OCI-LY3 (cell line): ENCODE measurements around the gene C1orf105.

Experiments used
- H2AFZ ChIP-seq: fragments of 200-600, 300-600 bp; shearing (Covaris generic); 2 replicates; pipeline ENCODE4 v1.6.0; 2014; ENCODE audit warnings: antibody characterized with exemption, low read depth, low read length
- H3K27ac ChIP-seq: fragments of 200-600, 300-600 bp; sonication (generic); 2 replicates; pipeline ENCODE4 v1.5.1; 2014; ENCODE audit warnings: mild to moderate bottlenecking, low read length, moderate library complexity, mixed read lengths
- H3K27me3 ChIP-seq: fragments of 200-600, 300-600 bp; sonication (generic); 2 replicates; pipeline ENCODE4 v1.6.1; 2014; ENCODE audit warnings: low read depth, low read length, mixed read lengths
- H3K36me3 ChIP-seq: fragments of 200-600, 300-600 bp; sonication (generic); replicated peaks from 2 replicates; pipeline ENCODE3; 2014; ENCODE audit warnings: low read depth, low read length, mixed read lengths
- H3K4me1 ChIP-seq: fragments of 300-600, 200-600 bp; sonication (generic); 2 replicates; pipeline ENCODE4 v1.6.1; 2014; ENCODE audit warnings: low read length, mixed read lengths
- H3K4me2 ChIP-seq: fragments of 200-600, 300-600 bp; sonication (generic); 2 replicates; pipeline ENCODE4 v1.6.1; 2014; ENCODE audit warnings: low read length, mixed read lengths
- H3K4me3 ChIP-seq: fragments of 300-600, 200-600 bp; sonication (generic); 2 replicates; pipeline ENCODE4 v1.5.1; 2014; ENCODE audit warnings: antibody characterized with exemption, mild to moderate bottlenecking, low read length, moderate library complexity
- H3K79me2 ChIP-seq: fragments of 300-600, 200-600 bp; shearing (Covaris generic); 2 replicates; pipeline ENCODE4 v1.6.1; 2014; ENCODE audit warnings: mild to moderate bottlenecking, low read length, mixed read lengths
- H3K9ac ChIP-seq: fragments of 300-600, 200-600 bp; shearing (Covaris generic); 2 replicates; pipeline ENCODE4 v1.6.0; 2014; ENCODE audit warnings: mild to moderate bottlenecking, low read length, moderate library complexity
- H3K9me3 ChIP-seq: fragments of 200-600, 300-600 bp; shearing (Covaris generic); 2 replicates; pipeline ENCODE4 v1.6.1; 2014; ENCODE audit warnings: low read length, mixed read lengths; ENCODE audit not compliant: insufficient read depth
- H4K20me1 ChIP-seq: fragments of 200-600, 300-600 bp; sonication (generic); 2 replicates; pipeline ENCODE4 v1.6.1; 2016; ENCODE audit warnings: low read length, mixed read lengths; ENCODE audit not compliant: insufficient read depth
- EZH2phosphoT487 ChIP-seq: fragments of 200-600 bp; shearing (Covaris generic); IDR thresholded peaks from 2 replicates; pipeline ENCODE4 v1.6.1; 2018; ENCODE audit warnings: antibody characterized with exemption, mixed run types, low read depth
- TF ChIP-seq, protein P1 (sequence below): fragments of 200-600, 300-600 bp; sonication (generic); IDR thresholded peaks from 2 replicates; pipeline ENCODE4 v1.5.1; 2014; ENCODE audit warnings: antibody characterized with exemption, low read length, low read depth

C1orf105 gene

DNA sequence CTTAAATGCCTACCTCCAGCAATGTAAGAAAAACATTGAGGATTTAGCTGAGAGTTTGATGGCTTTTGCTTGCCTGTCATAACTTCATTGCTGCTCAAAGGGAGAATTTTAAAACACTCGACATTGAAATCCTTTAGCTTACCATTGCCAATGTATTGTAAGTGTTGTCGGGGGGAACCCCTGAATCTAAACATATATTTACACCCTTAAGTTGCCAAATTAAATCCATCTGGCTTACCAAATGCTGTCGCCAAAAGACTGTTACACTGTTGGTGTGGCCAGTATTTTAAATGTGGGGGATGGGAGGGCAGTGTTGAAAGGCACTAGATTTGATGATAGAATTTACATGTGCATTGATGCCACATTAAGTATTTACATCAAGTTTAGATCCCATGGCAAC, 24.9 kb upstream of the C1orf105 start:
- Histone ChIP-seq H3K27ac (peak overlapping the region; percentile 93), H3K4me3 (no peak overlapping the region)
- TF ChIP-seq EZH2phosphoT487 = no peak
- TF ChIP-seq, protein P1, sequence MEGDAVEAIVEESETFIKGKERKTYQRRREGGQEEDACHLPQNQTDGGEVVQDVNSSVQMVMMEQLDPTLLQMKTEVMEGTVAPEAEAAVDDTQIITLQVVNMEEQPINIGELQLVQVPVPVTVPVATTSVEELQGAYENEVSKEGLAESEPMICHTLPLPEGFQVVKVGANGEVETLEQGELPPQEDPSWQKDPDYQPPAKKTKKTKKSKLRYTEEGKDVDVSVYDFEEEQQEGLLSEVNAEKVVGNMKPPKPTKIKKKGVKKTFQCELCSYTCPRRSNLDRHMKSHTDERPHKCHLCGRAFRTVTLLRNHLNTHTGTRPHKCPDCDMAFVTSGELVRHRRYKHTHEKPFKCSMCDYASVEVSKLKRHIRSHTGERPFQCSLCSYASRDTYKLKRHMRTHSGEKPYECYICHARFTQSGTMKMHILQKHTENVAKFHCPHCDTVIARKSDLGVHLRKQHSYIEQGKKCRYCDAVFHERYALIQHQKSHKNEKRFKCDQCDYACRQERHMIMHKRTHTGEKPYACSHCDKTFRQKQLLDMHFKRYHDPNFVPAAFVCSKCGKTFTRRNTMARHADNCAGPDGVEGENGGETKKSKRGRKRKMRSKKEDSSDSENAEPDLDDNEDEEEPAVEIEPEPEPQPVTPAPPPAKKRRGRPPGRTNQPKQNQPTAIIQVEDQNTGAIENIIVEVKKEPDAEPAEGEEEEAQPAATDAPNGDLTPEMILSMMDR = no peak

DNA sequence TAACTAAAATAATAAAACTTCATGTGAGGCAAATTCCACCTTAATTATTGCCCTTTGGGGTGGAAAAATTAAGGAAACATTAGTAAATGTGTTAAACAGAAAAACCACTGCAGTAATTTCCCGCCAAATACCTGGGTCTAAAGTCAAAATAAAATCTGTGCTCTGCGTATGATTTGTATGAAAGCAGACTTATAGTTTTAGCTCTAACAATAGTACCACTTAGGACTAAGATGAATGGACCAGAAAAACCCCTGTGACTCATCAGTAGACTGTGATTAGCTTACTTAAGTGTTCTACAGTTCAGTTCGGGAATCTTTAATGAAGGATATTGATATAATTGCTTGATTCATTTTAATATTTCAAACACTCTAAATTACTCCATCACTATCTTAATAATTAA, 23.3 kb upstream of the C1orf105 start:
- TF ChIP-seq, protein P1 = no peak
- no peak for TF ChIP-seq EZH2phosphoT487

More for the DNA sequence above, 24.9 kb upstream of the C1orf105 start:
- Histone ChIP-seq H3K4me2 (peak overlapping the region; percentile 73), H4K20me1 (no peaks in the 10 kb centered on the region), H3K79me2 (no peaks in the 10 kb centered on the region), H2AFZ (0 out of 2 replicates have a peak overlapping the region, but pooled peaks have one; percentile 2), H3K9me3 (no peaks in the 10 kb centered on the region), H3K36me3 (no peaks in the 10 kb centered on the region), H3K4me1 (peaks cover 99% of the 10 kb centered on the region), H3K9ac (peak overlapping the region; percentile 94; the same call in 1 of the 2 replicates), H3K27me3 (no peaks in the 10 kb centered on the region)

DNA sequence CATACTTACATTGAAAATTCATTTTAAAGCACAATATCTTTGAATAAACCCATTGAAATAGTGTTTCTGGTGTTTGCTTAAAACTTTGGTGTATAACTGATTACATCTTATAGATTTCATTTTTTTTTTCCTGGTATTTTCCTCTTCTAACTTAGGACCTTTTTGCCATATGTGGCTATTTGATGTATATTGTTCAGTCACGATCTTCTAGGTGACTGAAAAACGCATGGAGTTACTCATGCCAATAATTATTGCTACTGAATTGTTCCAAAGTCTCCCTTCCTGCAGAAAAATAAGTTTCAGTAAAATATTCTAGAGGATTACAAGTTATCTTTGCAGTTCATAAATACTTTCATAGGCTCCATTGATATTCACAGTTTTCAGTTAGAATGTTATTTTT, 22.9 kb upstream of the C1orf105 start:
- Histone ChIP-seq H3K4me3 (peak overlapping the region; percentile 55), H3K9me3 (no peaks in the 10 kb centered on the region), H3K4me2 (peak overlapping the region; percentile 73), H3K27me3 (no peaks in the 10 kb centered on the region), H2AFZ (no peak overlapping the region), H3K79me2 (no peaks in the 10 kb centered on the region), H3K4me1 (peaks cover 93% of the 10 kb centered on the region), H3K9ac (peak overlapping the region; percentile 94), H4K20me1 (no peaks in the 10 kb centered on the region), H3K27ac (peak overlapping the region; percentile 93), H3K36me3 (no peaks in the 10 kb centered on the region)
- TF ChIP-seq EZH2phosphoT487 = no peak
- TF ChIP-seq, protein P1 = no peak

More for the DNA sequence above, 23.3 kb upstream of the C1orf105 start:
- Histone ChIP-seq H2AFZ (no peak overlapping the region), H3K9me3 (no peaks in the 10 kb centered on the region), H3K4me3 (peak overlapping the region; percentile 55), H3K4me2 (peak overlapping the region; percentile 73), H3K4me1 (peaks cover 98% of the 10 kb centered on the region), H3K27me3 (no peaks in the 10 kb centered on the region), H3K79me2 (no peaks in the 10 kb centered on the region), H3K27ac (peak overlapping the region; percentile 93), H3K36me3 (no peaks in the 10 kb centered on the region), H4K20me1 (no peaks in the 10 kb centered on the region), H3K9ac (peak overlapping the region; percentile 94)

DNA sequence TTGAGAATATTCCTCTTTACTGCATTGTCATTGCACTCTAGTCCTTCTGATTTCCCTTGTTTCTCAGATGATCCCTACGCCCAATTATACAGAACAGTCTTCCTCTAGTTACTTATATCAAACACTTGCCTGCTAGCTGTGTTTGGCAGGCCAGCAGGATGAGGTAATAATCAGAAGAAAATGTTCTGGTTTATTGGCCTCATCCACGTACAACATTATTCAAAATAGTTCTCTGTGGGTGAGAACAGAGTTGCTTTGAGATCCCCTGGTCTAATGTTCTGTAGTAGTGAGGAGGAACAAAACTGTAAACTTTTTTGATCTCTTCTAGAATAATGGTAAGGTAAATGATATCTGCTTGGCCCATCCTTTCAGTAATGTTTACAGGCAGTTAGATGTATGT, 22.3 kb upstream of the C1orf105 start:
- Histone ChIP-seq H4K20me1 (no peaks in the 10 kb centered on the region), H3K9me3 (no peaks in the 10 kb centered on the region), H3K9ac (peak overlapping the region; percentile 94), H3K79me2 (no peaks in the 10 kb centered on the region), H3K27ac (peak overlapping the region; percentile 93), H3K4me2 (peak overlapping the region; percentile 73), H3K27me3 (no peaks in the 10 kb centered on the region), H3K36me3 (no peaks in the 10 kb centered on the region), H3K4me3 (peak overlapping the region; percentile 55), H2AFZ (0 out of 2 replicates have a peak overlapping the region, but pooled peaks have one; percentile 0), H3K4me1 (peaks cover 88% of the 10 kb centered on the region)
- TF ChIP-seq, protein P1 = no peak
- no peak for TF ChIP-seq EZH2phosphoT487
